HEK293 (cell line): ENCODE data around the gene VDAC1.
A peak's percentile ranks its signal among the peaks of the same experiment; 100 is the strongest.

ENCODE experiments used
- CTCF ChIA-PET: fragments of 350-600 bp; formaldehyde crosslinking; extraction: SDS; loops from one replicate; lab custom pipeline; 2021; ENCODE audit warnings: antibody characterized with exemption; lab: Yijun Ruan, JAX
- POLR2A ChIA-PET: fragments of 300-600 bp; formaldehyde crosslinking; extraction: SDS; loops from one replicate; lab custom pipeline; 2020; ENCODE audit warnings: antibody characterized with exemption, inconsistent platforms; lab: Yijun Ruan, JAX
- H3K27ac ChIP-seq: fragments of 200-500 bp; sonication (Bioruptor generic); 2 replicates; pipeline ENCODE4 v1.5.1; 2014; ENCODE audit warnings: low read depth, low read length, control low read depth, inconsistent platforms; ENCODE audit errors: extremely low read depth
- H3K36me3 ChIP-seq, 2 experiments: fragments of 200-500 bp in 1 of 2; sonication (Bioruptor generic) in 1 of 2; 1 replicate in 1 of 2; 2 replicates in 1 of 2; pipeline ENCODE4 v1.5.1; 2014 to 2017; ENCODE audit warnings: inconsistent platforms in 2 of 2, low read length in 2 of 2; ENCODE audit not compliant: control insufficient read depth in 2 of 2, insufficient read depth in 1 of 2
- H3K4me1 ChIP-seq: fragments of 200-500 bp; sonication (Bioruptor generic); 2 replicates; pipeline ENCODE4 v1.5.1; 2014; ENCODE audit warnings: mild to moderate bottlenecking, low read length, inconsistent platforms; ENCODE audit not compliant: control insufficient read depth, insufficient read depth
- H3K4me3 ChIP-seq: 2 replicates; pipeline ENCODE4 v1.5.1; 2011; ENCODE audit warnings: low read depth, mild to moderate bottlenecking, control low read depth, low read length, moderate library complexity
- H3K9me3 ChIP-seq: fragments of 200-500 bp; sonication (Bioruptor generic); 2 replicates; pipeline ENCODE4 v1.5.1; 2014; ENCODE audit warnings: low read depth, low read length, inconsistent platforms; ENCODE audit not compliant: control insufficient read depth, insufficient read depth
- BCL11B ChIP-seq: fragments of 450-650 bp; formaldehyde crosslinking; IDR thresholded peaks from 2 replicates; pipeline ENCODE4 v1.5.1; 2016; ENCODE audit warnings: low read depth, missing biosample characterization, missing genetic modification characterization
- HOXA7 ChIP-seq: sonication (generic); formaldehyde crosslinking; IDR thresholded peaks from 2 replicates; pipeline ENCODE4 v1.8.1; 2022; ENCODE audit warnings: missing genetic modification reagents, borderline replicate concordance
- OSR2 ChIP-seq: fragments of 450-650 bp; formaldehyde crosslinking; IDR thresholded peaks from 2 replicates; pipeline ENCODE4 v1.5.1; 2016; ENCODE audit warnings: missing biosample characterization, missing genetic modification characterization
- TRIM28 ChIP-seq: IDR thresholded peaks from 2 replicates; pipeline ENCODE4 v1.6.1; 2011; ENCODE audit warnings: low read length, control low read depth, borderline replicate concordance
- ZBTB20 ChIP-seq: fragments of 450-650 bp; formaldehyde crosslinking; IDR thresholded peaks from 2 replicates; pipeline ENCODE4 v1.5.1; 2016; ENCODE audit warnings: missing biosample characterization, missing genetic modification characterization
- ZBTB8A ChIP-seq: fragments of 450-650 bp; formaldehyde crosslinking; IDR thresholded peaks from 2 replicates; pipeline ENCODE4 v1.5.1; 2016; ENCODE audit warnings: missing biosample characterization, missing genetic modification characterization
- ZFHX2 ChIP-seq: fragments of 450-650 bp; formaldehyde crosslinking; conservative IDR thresholded peaks from 2 replicates; pipeline ENCODE4 v1.5.1; 2016; ENCODE audit warnings: missing biosample characterization, missing genetic modification characterization
- ZFP41 ChIP-seq: fragments of 450-650 bp; formaldehyde crosslinking; IDR thresholded peaks from 2 replicates; pipeline ENCODE4 v1.5.1; 2016; ENCODE audit warnings: missing biosample characterization, missing genetic modification characterization, borderline replicate concordance
- ZNF132 ChIP-seq: fragments of 450-650 bp; formaldehyde crosslinking; IDR thresholded peaks from 2 replicates; pipeline ENCODE4 v1.5.1; 2017; ENCODE audit warnings: missing biosample characterization, missing genetic modification characterization, borderline replicate concordance
- ZNF24 ChIP-seq: fragments of 450-650 bp; formaldehyde crosslinking; IDR thresholded peaks from 2 replicates; pipeline ENCODE4 v1.5.1; 2016; ENCODE audit warnings: missing biosample characterization, missing genetic modification characterization
- ZNF302 ChIP-seq: fragments of 450-650 bp; formaldehyde crosslinking; IDR thresholded peaks from 2 replicates; pipeline ENCODE4 v1.5.1; 2016; ENCODE audit warnings: missing biosample characterization, missing genetic modification characterization, low read depth
- ZNF341 ChIP-seq: fragments of 450-650 bp; formaldehyde crosslinking; IDR thresholded peaks from 2 replicates; pipeline ENCODE4; 2016; ENCODE audit warnings: low read depth, missing biosample characterization, missing genetic modification characterization
- ZNF350 ChIP-seq: fragments of 450-650 bp; formaldehyde crosslinking; IDR thresholded peaks from 2 replicates; pipeline ENCODE4 v1.5.0; 2017; ENCODE audit warnings: missing biosample characterization, mild to moderate bottlenecking, missing genetic modification characterization
- ZNF645 ChIP-seq: fragments of 450-650 bp; formaldehyde crosslinking; IDR thresholded peaks from 2 replicates; pipeline ENCODE4; 2016; ENCODE audit warnings: missing biosample characterization, missing genetic modification characterization
- ZNF677 ChIP-seq: fragments of 450-650 bp; IDR thresholded peaks from 2 replicates; pipeline ENCODE4 v1.5.0; 2018; ENCODE audit warnings: missing biosample characterization, mild to moderate bottlenecking, missing genetic modification characterization, moderate library complexity
- ZNF792 ChIP-seq: fragments of 450-650 bp; formaldehyde crosslinking; IDR thresholded peaks from 2 replicates; pipeline ENCODE4 v1.5.1; 2016; ENCODE audit warnings: missing biosample characterization, missing genetic modification characterization
- ZSCAN16 ChIP-seq: fragments of 450-650 bp; formaldehyde crosslinking; IDR thresholded peaks from 2 replicates; pipeline ENCODE4 v1.5.1; 2016; ENCODE audit warnings: missing biosample characterization, missing genetic modification characterization
- ZSCAN23 ChIP-seq: fragments of 450-650 bp; formaldehyde crosslinking; IDR thresholded peaks from 2 replicates; pipeline ENCODE4 v1.5.1; 2016; ENCODE audit warnings: missing biosample characterization, missing genetic modification characterization
- ZSCAN30 ChIP-seq: fragments of 450-650 bp; IDR thresholded peaks from 2 replicates; pipeline ENCODE4 v1.5.1; 2018; ENCODE audit warnings: missing biosample characterization, mild to moderate bottlenecking, missing genetic modification characterization, moderate library complexity
- TF ChIP-seq, protein P1 (sequence below): fragments of 450-650 bp; formaldehyde crosslinking; IDR thresholded peaks from 2 replicates; pipeline ENCODE4 v1.5.1; 2016; ENCODE audit warnings: missing biosample characterization, missing genetic modification characterization
- TF ChIP-seq, protein P2 (sequence below): fragments of 450-650 bp; formaldehyde crosslinking; IDR thresholded peaks from 2 replicates; pipeline ENCODE4 v1.5.1; 2017; ENCODE audit warnings: missing biosample characterization, mild to moderate bottlenecking, missing genetic modification characterization, moderate library complexity
- TF ChIP-seq, protein P3 (sequence below): fragments of 450-650 bp; formaldehyde crosslinking; IDR thresholded peaks from 2 replicates; pipeline ENCODE4 v1.5.1; 2016; ENCODE audit warnings: missing biosample characterization, missing genetic modification characterization
- TF ChIP-seq, protein P4 (sequence below): fragments of 450-650 bp; formaldehyde crosslinking; IDR thresholded peaks from 2 replicates; pipeline ENCODE4 v1.5.0; 2017; ENCODE audit warnings: missing biosample characterization, missing genetic modification characterization, borderline replicate concordance

VDAC1 gene

DNA sequence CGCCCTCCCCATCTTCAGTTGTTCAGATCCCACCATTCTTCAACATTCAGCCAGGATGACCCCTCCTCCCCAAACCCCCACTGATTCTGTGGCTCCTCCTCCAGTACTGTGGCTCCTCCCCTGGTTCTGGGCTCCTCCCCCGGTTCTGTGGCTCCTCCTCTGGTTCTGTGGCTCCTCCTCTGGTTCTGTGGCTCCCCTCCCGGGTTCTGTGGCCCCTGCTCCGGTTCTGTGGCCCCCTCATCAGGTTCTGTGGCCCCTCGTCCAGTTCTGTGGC, 69.2 kb downstream of the VDAC1 start:
- ChIA-PET CTCF (interaction anchor here (1.0 kb wide), 1 partner anchor 104 kb away, joined by 4 read pairs; no protein-coding TSS in a partner anchor), POLR2A (no interaction called here)
- no peak for TF ChIP-seq ZSCAN23
- TF ChIP-seq ZBTB20 (tag by site-specific recombination) = no peak
- no peak for TF ChIP-seq ZFP41 (tag by site-specific recombination)
- TF ChIP-seq, protein P1, sequence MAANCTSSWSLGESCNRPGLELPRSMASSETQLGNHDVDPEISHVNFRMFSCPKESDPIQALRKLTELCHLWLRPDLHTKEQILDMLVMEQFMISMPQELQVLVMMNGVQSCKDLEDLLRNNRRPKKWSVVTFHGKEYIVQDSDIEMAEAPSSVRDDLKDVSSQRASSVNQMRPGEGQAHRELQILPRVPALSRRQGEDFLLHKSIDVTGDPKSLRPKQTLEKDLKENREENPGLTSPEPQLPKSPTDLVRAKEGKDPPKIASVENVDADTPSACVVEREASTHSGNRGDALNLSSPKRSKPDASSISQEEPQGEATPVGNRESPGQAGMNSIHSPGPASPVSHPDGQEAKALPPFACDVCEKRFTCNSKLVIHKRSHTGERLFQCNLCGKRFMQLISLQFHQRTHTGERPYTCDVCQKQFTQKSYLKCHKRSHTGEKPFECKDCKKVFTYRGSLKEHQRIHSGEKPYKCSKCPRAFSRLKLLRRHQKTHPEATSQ (tag by site-specific recombination) = no peak
- no peak for TF ChIP-seq ZNF24 (tag by site-specific recombination)
- no peak for TF ChIP-seq ZBTB8A (tag by site-specific recombination)
- TF ChIP-seq BCL11B = no peak
- no peak for TF ChIP-seq ZNF677 (tag by site-specific recombination)
- TF ChIP-seq ZNF645 (tag by site-specific recombination) = no peak
- TF ChIP-seq TRIM28 = no peak
- no peak for TF ChIP-seq ZNF350 (tag by site-specific recombination)
- no peak for TF ChIP-seq ZNF792 (tag by site-specific recombination)
- no peak for TF ChIP-seq ZSCAN16
- TF ChIP-seq HOXA7 (CRISPR knock-in tag) = no peak
- no peak for TF ChIP-seq ZFHX2 (tag by site-specific recombination)
- no peak for TF ChIP-seq ZSCAN30 (tag by site-specific recombination)
- TF ChIP-seq, protein P2, sequence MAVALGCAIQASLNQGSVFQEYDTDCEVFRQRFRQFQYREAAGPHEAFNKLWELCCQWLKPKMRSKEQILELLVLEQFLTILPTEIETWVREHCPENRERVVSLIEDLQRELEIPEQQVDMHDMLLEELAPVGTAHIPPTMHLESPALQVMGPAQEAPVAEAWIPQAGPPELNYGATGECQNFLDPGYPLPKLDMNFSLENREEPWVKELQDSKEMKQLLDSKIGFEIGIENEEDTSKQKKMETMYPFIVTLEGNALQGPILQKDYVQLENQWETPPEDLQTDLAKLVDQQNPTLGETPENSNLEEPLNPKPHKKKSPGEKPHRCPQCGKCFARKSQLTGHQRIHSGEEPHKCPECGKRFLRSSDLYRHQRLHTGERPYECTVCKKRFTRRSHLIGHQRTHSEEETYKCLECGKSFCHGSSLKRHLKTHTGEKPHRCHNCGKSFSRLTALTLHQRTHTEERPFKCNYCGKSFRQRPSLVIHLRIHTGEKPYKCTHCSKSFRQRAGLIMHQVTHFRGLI (tag by site-specific recombination) = no peak
- TF ChIP-seq, protein P3, sequence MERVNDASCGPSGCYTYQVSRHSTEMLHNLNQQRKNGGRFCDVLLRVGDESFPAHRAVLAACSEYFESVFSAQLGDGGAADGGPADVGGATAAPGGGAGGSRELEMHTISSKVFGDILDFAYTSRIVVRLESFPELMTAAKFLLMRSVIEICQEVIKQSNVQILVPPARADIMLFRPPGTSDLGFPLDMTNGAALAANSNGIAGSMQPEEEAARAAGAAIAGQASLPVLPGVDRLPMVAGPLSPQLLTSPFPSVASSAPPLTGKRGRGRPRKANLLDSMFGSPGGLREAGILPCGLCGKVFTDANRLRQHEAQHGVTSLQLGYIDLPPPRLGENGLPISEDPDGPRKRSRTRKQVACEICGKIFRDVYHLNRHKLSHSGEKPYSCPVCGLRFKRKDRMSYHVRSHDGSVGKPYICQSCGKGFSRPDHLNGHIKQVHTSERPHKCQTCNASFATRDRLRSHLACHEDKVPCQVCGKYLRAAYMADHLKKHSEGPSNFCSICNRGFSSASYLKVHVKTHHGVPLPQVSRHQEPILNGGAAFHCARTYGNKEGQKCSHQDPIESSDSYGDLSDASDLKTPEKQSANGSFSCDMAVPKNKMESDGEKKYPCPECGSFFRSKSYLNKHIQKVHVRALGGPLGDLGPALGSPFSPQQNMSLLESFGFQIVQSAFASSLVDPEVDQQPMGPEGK = no peak
- TF ChIP-seq ZNF132 = no peak
- no peak for TF ChIP-seq ZNF302 (tag by site-specific recombination)
- Histone ChIP-seq H3K9me3 (no peaks in the 10 kb centered on the region), H3K4me1 (peaks cover 12% of the 10 kb centered on the region), H3K36me3 (no peaks in the 10 kb centered on the region), H3K27ac (no peak overlapping the region), H3K4me3 (no peak overlapping the region)

DNA sequence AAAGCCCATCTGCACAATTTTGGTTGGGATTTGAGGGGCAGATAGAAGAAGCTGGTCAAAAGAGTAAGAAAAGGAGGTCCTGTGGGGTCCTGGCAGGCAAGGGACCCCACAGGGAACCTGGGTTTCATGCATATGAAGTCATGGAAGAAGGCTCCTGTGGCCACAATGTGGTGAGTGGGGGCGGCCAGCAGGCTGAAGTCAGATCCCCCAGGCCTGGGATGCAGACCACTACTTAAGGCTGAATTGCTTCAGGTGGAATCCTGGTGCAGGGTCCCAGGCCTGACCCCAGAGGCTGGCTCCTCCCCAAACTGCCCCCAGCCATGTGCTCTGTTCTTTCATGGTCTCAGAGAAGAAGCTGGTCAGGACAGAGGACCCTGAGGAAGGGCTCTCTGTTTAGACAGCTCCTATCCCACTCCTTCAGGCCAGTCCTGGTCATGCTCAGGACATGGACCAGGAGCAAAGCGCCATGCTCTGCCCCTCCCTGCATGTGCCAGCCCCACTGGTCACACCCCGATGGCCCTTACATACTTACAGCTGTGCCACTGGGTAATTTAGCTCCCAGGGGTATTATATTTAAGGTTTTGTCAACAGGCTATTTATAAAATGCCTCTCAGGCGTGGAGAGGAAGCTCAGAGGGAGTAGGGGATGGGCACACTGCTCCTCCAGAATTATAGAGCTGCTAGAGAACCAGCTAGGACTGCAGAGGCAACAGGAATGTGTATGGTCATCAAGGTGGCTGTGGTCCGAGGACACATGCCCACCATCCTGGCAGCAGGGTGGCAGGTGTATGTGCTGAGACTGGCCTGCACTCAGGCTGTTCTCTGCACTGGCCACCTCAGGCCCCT, 69.7 kb downstream of the VDAC1 start:
- Histone ChIP-seq H3K9me3 (no peaks in the 10 kb centered on the region), H3K36me3 (no peaks in the 10 kb centered on the region), H3K4me3 (no peak overlapping the region), H3K4me1 (peaks cover 12% of the 10 kb centered on the region), H3K27ac (no peak overlapping the region)
- peak; percentile 36; the same call in 1 of the 2 replicates for TF ChIP-seq OSR2 (tag by site-specific recombination)
- peak; percentile 21; the same call in 1 of the 2 replicates for TF ChIP-seq ZNF341 (tag by site-specific recombination)
- TF ChIP-seq, protein P4, sequence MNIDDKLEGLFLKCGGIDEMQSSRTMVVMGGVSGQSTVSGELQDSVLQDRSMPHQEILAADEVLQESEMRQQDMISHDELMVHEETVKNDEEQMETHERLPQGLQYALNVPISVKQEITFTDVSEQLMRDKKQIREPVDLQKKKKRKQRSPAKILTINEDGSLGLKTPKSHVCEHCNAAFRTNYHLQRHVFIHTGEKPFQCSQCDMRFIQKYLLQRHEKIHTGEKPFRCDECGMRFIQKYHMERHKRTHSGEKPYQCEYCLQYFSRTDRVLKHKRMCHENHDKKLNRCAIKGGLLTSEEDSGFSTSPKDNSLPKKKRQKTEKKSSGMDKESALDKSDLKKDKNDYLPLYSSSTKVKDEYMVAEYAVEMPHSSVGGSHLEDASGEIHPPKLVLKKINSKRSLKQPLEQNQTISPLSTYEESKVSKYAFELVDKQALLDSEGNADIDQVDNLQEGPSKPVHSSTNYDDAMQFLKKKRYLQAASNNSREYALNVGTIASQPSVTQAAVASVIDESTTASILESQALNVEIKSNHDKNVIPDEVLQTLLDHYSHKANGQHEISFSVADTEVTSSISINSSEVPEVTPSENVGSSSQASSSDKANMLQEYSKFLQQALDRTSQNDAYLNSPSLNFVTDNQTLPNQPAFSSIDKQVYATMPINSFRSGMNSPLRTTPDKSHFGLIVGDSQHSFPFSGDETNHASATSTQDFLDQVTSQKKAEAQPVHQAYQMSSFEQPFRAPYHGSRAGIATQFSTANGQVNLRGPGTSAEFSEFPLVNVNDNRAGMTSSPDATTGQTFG = no peak
- CTCF ChIA-PET = interaction anchor here (1.0 kb wide), 1 partner anchor 104 kb away, joined by 4 read pairs; no protein-coding TSS in a partner anchor
- POLR2A ChIA-PET = no interaction called here
